CD4-positive, alpha-beta T cell treated with Interleukin-15 for 1 hour (primary cell): ENCODE measurements around the gene ZNF691.
"Not testable (repeated sequence)": the region's sequence is repeated elsewhere in the genome, so short reads cannot be mapped to it uniquely, and the experiment has no call there.

Experiments used
- DNase-seq: peaks from one replicate; pipeline ENCODE4 v3.0.0-alpha.2; 2020

The ZNF691 gene

DNA sequence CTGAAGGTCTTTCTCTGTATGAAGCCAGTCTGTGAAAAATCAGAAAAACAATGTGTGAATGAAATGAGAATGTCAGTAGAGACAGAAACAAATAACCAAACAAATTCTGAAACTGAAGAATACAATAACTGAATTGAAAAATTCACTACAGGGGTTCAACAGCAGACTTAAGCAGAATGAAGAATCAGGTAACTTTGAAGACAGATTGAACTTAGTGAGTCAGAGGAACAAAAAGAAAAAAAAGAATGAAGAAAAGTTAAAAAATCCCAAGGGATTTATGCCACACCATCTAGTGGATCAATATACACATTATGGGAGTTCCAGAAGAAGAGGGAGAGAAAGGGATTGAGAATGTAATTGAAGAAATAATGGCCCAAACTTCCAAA lies 14.6 kb downstream of the ZNF691 start:
- no peak for DNase-seq

DNA sequence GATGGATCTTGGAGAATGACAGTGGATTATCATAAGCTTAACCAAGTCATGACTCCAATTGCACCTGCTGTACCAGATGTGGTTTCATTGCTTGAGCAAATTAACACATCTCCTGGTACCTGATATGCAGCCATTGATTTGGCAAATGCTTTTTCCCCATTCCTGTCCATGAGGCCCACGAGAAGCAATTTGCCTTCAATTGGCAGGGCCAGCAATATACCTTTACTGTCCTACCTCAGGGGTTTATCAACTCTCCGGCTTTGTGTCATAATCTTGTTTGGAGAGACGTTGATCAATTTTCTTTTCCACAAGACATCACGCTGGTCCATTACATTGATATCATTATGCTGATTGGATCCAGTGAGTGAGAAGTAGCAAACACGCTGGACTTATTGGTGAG lies 20.1 kb downstream of the ZNF691 start:
- DNase-seq, result no peak

DNA sequence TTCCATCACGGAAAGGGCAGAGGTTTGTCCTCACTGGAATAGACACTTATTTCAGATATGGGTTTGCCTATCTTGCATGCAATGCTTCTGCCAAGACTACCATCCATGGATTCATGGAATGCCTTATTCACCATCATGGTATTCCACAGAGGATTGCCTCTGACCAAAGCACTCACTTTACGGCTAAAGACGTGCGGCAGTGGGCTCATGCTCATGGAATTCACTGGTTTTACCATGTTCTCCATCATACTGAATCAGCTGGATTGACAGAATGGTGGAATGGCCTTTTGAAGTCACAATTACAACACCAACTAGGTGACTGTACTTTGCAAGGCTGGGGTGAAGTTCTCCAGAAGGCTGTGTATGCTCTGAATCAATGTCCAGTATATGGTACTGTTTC lies 22.1 kb downstream of the ZNF691 start:
- not testable (repeated sequence) for DNase-seq

DNA sequence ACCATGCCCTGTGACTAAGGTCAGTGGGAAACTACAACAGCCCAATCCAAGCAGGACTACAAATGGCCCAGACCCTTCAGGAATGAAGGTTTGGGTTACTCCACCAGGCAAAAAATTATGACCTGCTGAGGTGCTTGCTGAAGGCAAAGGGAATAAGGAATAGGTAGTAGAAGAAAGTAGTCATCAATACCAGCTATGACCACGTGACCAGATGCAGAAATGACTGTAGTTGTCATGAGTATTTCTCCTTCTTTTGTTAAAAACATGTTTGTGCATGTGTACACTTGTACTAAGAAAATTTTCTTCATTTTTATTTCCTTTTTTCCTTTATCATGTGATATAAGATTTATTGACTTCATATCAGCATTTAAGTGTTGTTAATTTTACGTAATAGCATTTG lies 22.8 kb downstream of the ZNF691 start:
- DNase-seq, result not testable (repeated sequence)

DNA sequence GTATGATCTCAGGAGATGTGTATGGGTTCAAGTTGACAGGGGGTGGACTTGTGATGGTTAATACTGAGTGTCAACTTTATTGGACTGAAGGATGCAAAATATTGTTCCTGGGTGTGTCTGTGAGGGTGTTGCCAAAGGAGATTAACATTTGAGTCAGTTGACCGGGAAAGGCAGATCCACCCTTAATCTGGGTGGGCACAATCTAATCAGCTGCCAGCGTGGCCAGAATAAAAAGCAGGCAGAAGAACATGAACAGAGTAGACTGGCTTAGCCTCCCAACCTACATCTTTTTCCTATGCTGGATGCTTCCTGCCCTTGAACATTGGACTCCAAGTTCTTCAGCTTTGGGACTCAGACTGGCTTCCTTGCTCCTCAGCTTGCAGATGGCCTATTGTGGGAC lies 23.3 kb downstream of the ZNF691 start:
- not testable (repeated sequence) for DNase-seq

DNA sequence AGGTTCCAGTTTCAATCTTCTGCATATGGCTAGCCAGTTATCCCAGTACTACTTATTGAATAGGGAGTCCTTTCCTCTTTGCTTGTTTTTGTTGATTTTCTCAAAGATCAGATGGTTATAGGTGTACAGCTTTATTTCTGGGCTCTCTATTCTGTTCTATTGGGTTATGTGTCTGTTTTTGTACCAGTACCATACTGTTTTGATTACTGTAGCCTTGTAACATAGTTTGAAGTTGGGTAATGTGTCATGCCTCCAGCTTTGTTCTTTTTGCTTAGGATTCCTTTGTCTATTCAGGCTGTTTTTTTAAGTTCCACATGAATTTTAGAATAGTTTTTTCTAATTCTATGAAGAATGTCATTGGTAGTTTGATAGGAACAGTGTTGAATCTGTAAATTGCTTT lies 26.7 kb downstream of the ZNF691 start:
- not testable (repeated sequence) for DNase-seq

DNA sequence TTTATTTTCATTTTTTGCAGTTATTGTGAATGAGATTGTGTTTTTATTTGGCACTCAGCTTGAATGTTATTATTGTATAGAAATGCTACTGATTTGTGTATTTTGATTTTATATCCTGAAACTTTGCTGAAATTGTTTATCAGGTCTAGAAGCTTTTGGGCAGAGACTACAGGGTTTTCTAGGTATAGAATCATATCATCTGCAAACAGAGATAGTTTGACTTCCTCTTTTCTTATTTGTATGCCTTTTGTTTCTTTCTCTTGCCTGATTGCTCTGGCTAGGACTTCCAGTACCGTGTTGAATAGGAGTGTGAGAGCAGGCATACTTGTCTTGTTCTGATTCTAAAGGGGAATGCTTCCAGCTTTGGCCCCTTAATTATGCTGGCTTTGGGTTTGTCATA lies 27.3 kb downstream of the ZNF691 start:
- DNase-seq, result no peak

DNA sequence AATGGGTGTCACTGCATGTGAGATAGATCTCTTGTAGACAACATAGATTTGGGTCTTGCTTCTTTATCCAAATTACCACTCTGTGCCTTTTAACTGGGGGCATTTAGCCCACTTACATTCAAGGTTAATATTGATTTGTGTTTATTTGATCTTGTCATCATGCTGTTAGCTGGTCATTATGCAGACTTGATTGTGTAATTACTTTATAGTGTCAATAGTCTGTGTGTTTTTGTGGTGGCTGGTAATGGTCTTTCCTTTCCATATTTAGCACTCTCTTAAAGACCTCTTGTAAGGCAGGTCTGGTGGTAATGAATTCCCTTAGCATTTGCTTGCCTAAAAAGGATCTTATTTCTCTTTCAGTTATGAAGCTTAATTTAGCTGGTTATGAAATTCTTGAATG lies 29.6 kb downstream of the ZNF691 start:
- no peak for DNase-seq

DNA sequence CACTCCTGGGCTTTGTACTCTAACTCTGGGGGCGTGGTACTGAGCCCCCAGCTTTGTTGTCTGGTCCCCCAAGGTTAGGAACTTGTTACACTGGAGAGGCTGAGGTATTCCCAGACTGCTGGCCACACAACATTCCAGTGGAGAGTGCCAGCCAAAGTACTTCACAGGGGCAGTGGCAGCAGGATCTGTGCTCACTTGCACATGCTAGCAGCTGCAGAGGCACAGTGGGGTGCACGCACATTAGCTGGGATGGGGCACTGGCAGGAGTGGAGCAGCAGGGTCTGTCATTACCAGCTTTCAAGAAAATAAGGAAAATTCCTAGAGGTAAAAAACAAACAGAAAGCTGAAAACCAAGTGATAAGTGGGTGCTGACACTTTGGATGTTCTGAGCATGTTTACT lies 31.0 kb downstream of the ZNF691 start:
- no peak for DNase-seq

DNA sequence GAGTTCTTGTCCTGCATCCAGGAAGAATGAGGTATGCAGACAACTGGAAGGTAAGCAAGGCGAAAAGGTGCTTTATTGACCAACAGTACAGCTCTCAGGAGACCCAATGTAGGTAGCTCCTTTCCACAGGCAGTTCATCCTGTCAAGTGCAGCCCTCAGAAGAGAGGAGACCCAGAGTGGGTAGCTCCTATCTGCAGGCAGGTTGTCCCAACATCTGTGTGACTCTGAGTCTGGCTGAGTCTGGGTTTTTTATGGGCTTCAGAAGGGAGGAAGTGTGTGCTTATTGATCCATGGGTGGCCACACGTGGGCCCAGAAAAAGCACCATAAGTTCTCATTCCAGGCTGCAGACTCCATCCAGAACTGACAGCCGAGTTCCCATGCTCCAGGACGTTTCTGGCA lies 34.0 kb downstream of the ZNF691 start:
- no peak for DNase-seq

DNA sequence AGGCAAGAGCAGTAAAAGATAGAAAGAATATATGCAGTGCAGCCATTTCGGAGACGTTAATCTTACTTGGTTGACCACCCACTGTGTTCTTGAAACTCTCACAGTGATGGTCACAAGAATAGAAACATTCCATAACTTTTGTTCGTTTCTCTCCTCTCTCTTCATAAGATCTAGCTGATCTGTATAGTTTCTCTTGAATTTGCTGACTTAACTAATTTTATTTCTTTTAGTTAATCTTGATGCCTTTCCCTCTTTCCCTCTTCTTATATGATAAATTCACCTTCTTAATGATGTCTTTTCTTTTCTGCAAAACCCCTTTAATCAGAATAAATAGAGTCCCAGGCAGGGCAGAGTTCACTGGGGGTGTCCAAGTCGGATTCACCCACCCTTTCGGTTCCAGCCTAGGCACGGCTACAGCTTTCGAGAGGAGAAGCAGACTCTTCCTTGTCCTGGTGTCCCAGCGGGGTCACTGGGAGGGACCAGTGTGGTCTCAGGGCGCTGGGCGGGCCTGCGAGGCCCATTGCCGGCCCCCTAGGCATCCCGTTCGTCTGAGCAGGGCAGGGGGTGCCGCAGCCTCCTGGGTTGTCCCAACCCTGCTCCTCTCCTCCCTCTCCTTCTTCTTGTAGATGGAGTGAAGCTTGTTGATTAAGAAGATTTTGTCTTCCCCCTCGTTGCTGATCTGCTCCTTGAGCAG lies 39.8 kb downstream of the ZNF691 start:
- no peak for DNase-seq

DNA sequence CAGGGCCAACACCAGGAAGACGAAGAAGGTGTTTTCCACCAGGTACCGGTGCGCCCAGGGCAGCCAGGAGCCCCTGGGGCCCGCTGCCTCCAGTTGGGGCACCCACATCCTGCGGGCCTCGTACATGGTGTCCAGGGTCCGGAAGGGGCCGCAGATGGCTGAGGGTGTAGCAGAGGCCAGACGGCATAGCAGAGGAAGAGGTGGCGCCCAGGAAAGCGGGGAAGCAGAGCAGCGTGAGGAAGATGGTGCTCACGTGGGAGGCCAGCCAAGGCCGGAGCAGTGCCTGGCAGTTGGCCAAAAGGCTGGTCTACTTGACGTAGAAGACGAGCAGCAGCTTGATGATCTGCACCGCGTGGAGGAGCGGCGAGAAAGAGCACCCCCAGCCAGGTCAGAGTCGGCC lies 40.4 kb downstream of the ZNF691 start:
- DNase-seq, result no peak

DNA sequence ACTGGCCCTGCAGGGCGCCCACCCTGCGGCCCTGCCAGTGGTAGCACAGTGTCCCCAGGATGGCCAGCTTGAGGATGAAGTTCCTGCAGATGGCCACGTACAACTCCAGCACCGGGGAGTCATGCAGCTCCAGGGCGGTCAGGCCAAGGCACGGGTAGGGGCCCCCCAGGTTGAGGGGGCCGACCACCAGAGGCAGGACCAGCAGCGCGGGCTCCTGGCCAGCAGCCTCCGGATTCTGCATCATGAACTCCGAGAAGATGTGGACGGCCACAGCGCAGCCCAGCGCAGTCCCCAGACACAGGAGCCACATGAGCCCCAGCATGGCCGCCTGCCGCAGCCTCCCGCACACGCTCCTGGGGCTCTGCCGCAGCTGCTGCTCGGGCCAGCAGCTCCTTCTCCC lies 41.0 kb downstream of the ZNF691 start:
- no peak for DNase-seq

DNA sequence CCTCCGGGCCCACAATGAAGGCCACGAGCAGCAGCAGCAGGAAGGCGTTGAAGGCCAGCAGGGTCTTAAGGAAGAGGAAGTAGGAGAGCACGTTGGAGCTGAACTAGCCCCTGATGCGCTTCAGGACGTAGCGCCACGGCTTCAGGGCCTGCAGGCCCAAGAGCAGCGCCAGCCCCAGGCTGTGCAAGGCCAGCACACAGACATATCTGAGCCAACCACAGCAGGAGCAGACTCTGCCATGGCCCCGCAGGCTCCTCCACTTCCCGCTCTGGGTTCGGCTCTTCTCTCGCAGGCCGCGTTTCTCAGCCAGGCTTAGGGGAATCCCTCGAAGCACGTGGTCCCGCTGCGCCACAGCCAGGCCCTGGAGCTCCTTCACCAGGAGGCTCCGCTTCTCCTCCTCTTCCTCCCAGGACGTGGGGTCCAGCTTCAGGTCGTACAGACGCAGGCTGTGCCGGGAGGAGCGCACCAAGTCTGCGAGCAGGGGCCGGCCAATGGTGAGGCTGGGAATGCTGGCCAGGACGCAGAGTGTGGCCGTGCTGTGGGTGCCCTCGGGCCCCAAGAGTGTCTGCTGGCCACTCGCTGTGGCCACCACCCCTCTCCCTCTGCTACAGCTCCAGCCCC lies 41.7 kb downstream of the ZNF691 start:
- no peak for DNase-seq

DNA sequence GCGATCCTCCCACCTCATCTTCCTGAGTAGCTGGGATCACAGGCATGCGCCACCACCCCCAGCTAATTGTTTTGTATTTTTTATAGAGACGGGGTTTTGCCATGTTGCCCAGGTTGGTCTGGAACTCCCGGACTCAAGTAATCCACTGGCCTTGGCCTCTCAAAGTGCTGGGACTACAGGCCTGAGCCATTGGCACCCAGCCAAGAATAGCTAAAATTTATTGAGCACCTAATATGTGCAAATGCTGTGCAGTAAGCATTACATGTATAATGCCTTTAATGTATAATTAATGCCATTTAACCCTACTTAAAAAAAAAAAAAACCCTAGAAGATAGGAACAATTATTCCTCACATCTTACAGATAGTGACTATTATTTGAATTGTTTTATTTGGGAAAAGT lies 42.9 kb downstream of the ZNF691 start:
- no peak for DNase-seq

DNA sequence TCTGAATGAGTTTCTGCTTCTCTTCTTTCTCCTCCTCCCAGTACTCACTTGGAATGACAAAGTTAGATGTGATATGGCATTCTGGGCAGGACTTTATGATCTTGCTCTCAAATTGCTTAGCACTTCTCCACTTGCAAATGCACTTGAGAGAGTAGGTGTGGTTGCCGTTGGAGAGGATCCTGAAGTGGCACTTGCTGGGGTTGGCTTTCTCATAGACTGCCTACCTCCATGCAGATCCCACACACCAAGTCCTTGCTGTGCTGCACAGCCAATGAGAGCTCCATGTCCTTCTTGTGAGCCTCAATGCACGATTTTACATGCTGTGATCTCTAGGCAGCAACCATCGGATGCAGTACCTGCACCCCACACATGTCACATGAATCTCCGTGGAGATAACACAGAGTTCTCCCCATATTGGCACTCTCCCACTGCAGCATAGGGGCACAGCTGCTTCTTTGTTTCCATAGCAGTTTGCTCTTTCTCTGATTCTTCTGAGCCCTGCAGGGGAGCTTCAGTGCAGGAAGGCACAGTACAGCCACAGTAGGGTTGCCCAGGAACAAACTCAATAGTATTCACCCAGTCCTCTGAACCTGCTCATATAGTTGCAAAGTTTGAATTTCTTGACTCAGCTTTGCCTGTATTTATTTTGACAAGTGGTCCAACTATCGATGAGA lies 45.2 kb downstream of the ZNF691 start:
- DNase-seq, result no peak

DNA sequence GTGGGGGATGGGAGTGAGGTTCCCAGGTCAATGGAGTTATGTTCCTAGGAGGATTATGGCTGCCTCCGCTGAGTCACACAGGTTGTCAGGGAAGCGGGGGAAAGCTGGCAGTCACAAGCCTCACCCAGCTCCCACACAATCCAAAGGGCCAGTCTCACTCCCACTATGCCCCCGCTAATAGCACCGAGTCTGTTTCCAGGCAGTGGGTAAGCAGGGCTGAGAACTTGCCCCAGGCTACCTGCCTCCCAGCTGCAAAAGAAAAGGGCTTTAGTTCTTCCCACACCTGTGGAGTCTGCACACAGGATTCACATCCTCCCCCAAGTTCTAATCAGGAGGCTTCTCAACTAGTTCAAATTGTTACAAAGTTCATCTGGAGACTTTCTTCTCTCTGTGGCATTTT lies 53.5 kb downstream of the ZNF691 start:
- not testable (repeated sequence) for DNase-seq
